H9 (cell line): ENCODE results near the gene CROCC2. TPM values are rescaled to one million over a fixed set of nuclear protein-coding genes. Genes with fewer than 3 reads are reported as not detected.

Experiments used
- DNase-seq: peaks from one replicate; pipeline ENCODE4 v3.0.0-alpha.2; 2017
- H2AFZ ChIP-seq: one replicate; pipeline ENCODE4 v1.6.1; 2013; ENCODE audit warnings: mild to moderate bottlenecking, low read length, control low read depth, moderate library complexity
- H2AK5ac ChIP-seq: 2 replicates; pipeline ENCODE4 v1.6.1; 2013; ENCODE audit warnings: low read length, control low read depth, mixed read lengths; ENCODE audit not compliant: insufficient read length
- H2BK120ac ChIP-seq: one replicate; pipeline ENCODE4 v1.6.1; 2013; ENCODE audit warnings: low read depth, mild to moderate bottlenecking, low read length, control low read depth, inconsistent platforms; ENCODE audit not compliant: poor library complexity, severe bottlenecking
- H2BK12ac ChIP-seq: 2 replicates; pipeline ENCODE4 v1.6.1; 2013; ENCODE audit warnings: low read length, control low read depth, mixed read lengths, low read depth; ENCODE audit not compliant: insufficient read length
- H2BK15ac ChIP-seq: 2 replicates; pipeline ENCODE4 v1.6.1; 2013; ENCODE audit warnings: low read depth, low read length, control low read depth
- H2BK20ac ChIP-seq: one replicate; pipeline ENCODE4 v1.6.1; 2013; ENCODE audit warnings: low read depth, mild to moderate bottlenecking, low read length, control low read depth, inconsistent platforms; ENCODE audit not compliant: poor library complexity, severe bottlenecking
- H2BK5ac ChIP-seq: 2 replicates; pipeline ENCODE4 v1.6.1; 2013; ENCODE audit warnings: low read length, control low read depth, mixed read lengths; ENCODE audit not compliant: insufficient read length
- H3K14ac ChIP-seq: 2 replicates; pipeline ENCODE4 v1.6.1; 2013; ENCODE audit warnings: low read length, control low read depth; ENCODE audit not compliant: insufficient read depth
- H3K18ac ChIP-seq: 2 replicates; pipeline ENCODE4 v1.6.1; 2013; ENCODE audit warnings: low read depth, mild to moderate bottlenecking, mixed read lengths, low read length, control low read depth; ENCODE audit not compliant: insufficient read length
- H3K23ac ChIP-seq: 2 replicates; pipeline ENCODE4 v1.6.1; 2013; ENCODE audit warnings: low read length, control low read depth, mixed read lengths, low read depth; ENCODE audit not compliant: insufficient read length
- H3K23me2 ChIP-seq: 2 replicates; pipeline ENCODE4 v1.6.1; 2013; ENCODE audit warnings: low read depth, mild to moderate bottlenecking, mixed read lengths, low read length, control low read depth; ENCODE audit not compliant: insufficient read length, poor library complexity, severe bottlenecking
- H3K27ac ChIP-seq: 2 replicates; pipeline ENCODE4 v1.5.1; 2013; ENCODE audit warnings: low read length, control low read depth, mixed read lengths, low read depth; ENCODE audit not compliant: insufficient read length
- H3K27me3 ChIP-seq: 2 replicates; pipeline ENCODE4 v1.6.1; 2013; ENCODE audit warnings: low read length, control low read depth, inconsistent platforms; ENCODE audit not compliant: insufficient read depth
- H3K4ac ChIP-seq: 2 replicates; pipeline ENCODE4 v1.6.1; 2013; ENCODE audit warnings: low read depth, mild to moderate bottlenecking, control low read depth, inconsistent platforms, low read length, moderate library complexity
- H3K4me1 ChIP-seq: 2 replicates; pipeline ENCODE4 v1.6.1; 2013; ENCODE audit warnings: low read length, control low read depth, inconsistent platforms; ENCODE audit not compliant: insufficient read depth
- H3K4me2 ChIP-seq: 2 replicates; pipeline ENCODE4 v1.6.1; 2013; ENCODE audit warnings: low read length, control low read depth, mixed read lengths; ENCODE audit not compliant: insufficient read length, insufficient read depth
- H3K56ac ChIP-seq: 2 replicates; pipeline ENCODE4 v1.6.1; 2013; ENCODE audit warnings: low read depth, mild to moderate bottlenecking, mixed read lengths, low read length, control low read depth; ENCODE audit not compliant: insufficient read length
- H3K79me1 ChIP-seq: 2 replicates; pipeline ENCODE4 v1.6.1; 2013; ENCODE audit warnings: low read depth, mild to moderate bottlenecking, moderate library complexity, low read length, control low read depth, inconsistent platforms; ENCODE audit not compliant: insufficient read depth, poor library complexity, severe bottlenecking
- H3K79me2 ChIP-seq: 2 replicates; pipeline ENCODE4 v1.6.1; 2013; ENCODE audit warnings: low read length, control low read depth, inconsistent platforms; ENCODE audit not compliant: insufficient read depth
- H3K9ac ChIP-seq: 2 replicates; pipeline ENCODE4 v1.6.1; 2013; ENCODE audit warnings: low read length, control low read depth, mixed read lengths; ENCODE audit not compliant: insufficient read length; ENCODE audit errors: extremely low read depth
- H3K9me3 ChIP-seq: one replicate; pipeline ENCODE4 v1.6.1; 2013; ENCODE audit warnings: low read depth, low read length, inconsistent platforms; ENCODE audit not compliant: control insufficient read depth
- H3T11ph ChIP-seq: one replicate; pipeline ENCODE4 v1.6.1; 2013; ENCODE audit warnings: mild to moderate bottlenecking, low read length, control low read depth, inconsistent platforms
- H4K20me1 ChIP-seq: one replicate; pipeline ENCODE4 v1.6.1; 2013; ENCODE audit not compliant: control insufficient read depth, insufficient read length, insufficient read depth
- H4K5ac ChIP-seq: 2 replicates; pipeline ENCODE4 v1.6.1; 2013; ENCODE audit warnings: low read depth, mild to moderate bottlenecking, mixed read lengths, low read length, control low read depth; ENCODE audit not compliant: insufficient read length
- H4K8ac ChIP-seq: replicated peaks from 2 replicates; pipeline ENCODE4 v1.6.1; 2013; ENCODE audit warnings: low read length, control low read depth, mixed read lengths, low read depth; ENCODE audit not compliant: insufficient read length
- H4K91ac ChIP-seq: 2 replicates; pipeline ENCODE4 v1.6.1; 2013; ENCODE audit warnings: low read depth, mild to moderate bottlenecking, moderate library complexity, mixed read lengths, low read length, control low read depth; ENCODE audit not compliant: insufficient read length
- H3K27ac Mint-ChIP-seq, 3 experiments: 2 replicates in 2 of 3; 3 replicates in 1 of 3; pipeline ENCODE4 v1.8.0; 2020 to 2021; ENCODE audit warnings: mixed read lengths in 3 of 3, mild to moderate bottlenecking in 1 of 3, moderate library complexity in 1 of 3
- H3K27me3 Mint-ChIP-seq: 2 replicates; pipeline ENCODE4 v1.8.0; 2021; ENCODE audit warnings: low read depth, mild to moderate bottlenecking, moderate library complexity, mixed read lengths
- H3K36me3 Mint-ChIP-seq, 3 experiments: 2 replicates in 2 of 3; 3 replicates in 1 of 3; pipeline ENCODE4 v1.8.0; 2020 to 2021; ENCODE audit warnings: low read depth in 3 of 3, mixed read lengths in 3 of 3; ENCODE audit not compliant: insufficient read depth in 1 of 3
- H3K4me1 Mint-ChIP-seq, 2 experiments: 2 replicates each; pipeline ENCODE4 v1.8.0; 2020; ENCODE audit warnings: mixed read lengths in 2 of 2
- H3K4me3 Mint-ChIP-seq, 2 experiments: 2 replicates in 1 of 2; 3 replicates in 1 of 2; pipeline ENCODE4 v1.8.0; 2020 to 2021; ENCODE audit warnings: mild to moderate bottlenecking in 2 of 2, mixed read lengths in 2 of 2, moderate library complexity in 1 of 2
- H3K9me3 Mint-ChIP-seq, 2 experiments: 2 replicates in 1 of 2; 3 replicates in 1 of 2; pipeline ENCODE4 v1.8.0; 2020; ENCODE audit warnings: mild to moderate bottlenecking in 2 of 2, mixed read lengths in 2 of 2, moderate library complexity in 1 of 2
- CTCF ChIP-seq: fragments of 200-600 bp; sonication (generic); conservative IDR thresholded peaks from 3 replicates; pipeline ENCODE4 v1.8.0; 2021; ENCODE audit warnings: antibody characterized with exemption, mild to moderate bottlenecking
- WGBS: extraction: QIAGEN DNeasy Blood & Tissue Kit; methylation state at CpG from one replicate; pipeline ENCODE4 v1.1.7; 2013; ENCODE audit warnings: missing lambda C conversion rate, low lambda C conversion rate, mixed read lengths; ENCODE audit not compliant: insufficient read length; ENCODE audit errors: extremely low coverage; 5-methylcytosine and 5-hydroxymethylcytosine counted together
- total RNA-seq: library from RNA; stranded (reverse); gene quantifications from 2 replicates; pipeline ENCODE4 v1.2.1, GENCODE V29; 2021

The CROCC2 gene
- total RNA-seq, 1 experiment from 2014 or later = not detected

DNA sequence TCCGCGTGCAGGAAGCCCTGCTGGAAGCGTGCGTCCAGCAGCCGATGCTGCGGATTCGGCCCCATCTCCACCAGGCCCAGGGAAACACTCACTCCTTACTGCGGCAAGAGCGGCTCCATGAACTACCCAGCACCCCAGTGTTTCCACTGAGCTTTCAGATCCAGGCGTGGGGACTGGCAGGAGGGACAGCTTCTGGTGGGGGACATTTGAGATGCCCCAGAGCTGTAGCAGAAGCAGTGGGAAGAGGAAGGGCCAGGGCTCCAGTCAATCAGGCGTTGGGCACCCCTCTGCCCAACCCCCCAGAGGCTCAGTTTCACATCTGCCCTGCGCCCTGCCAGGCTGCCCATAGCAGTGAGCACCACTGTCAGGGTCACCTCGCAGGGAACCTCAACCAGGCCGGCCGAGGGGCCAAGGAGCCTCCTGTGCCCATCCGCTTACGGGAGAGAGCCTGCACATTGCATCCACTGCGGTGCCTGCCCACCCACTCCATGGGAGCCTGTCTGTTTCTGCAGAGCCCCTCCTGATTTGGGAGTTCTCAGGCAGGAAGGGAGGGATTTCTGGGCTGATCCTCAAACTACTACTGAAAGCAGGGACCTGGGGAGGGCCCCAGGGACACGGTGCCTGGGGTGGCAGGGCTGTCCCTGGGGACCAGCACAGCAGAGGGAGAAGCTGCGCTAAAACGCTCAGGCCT lies 32.9 kb upstream of the CROCC2 start:
- WGBS = no CpG with 5 or more reads among the region's 21 CpGs

More for the DNA sequence above, 32.9 kb upstream of the CROCC2 start:
- H2AFZ ChIP-seq = no peak overlapping the region
- Mint-ChIP-seq H3K4me3 (no peak overlapping the region), H3K27me3 (no peaks in the 10 kb centered on the region), H3K4me1 (peaks cover 0 to 3% of the 10 kb centered on the region in 2 experiments; a peak in 1 of 4 replicates), H3K9me3 (no peaks in the 10 kb centered on the region), H3K36me3 (no peaks in the 10 kb centered on the region; a peak in 1 of 7 replicates), H3K27ac (peak overlapping the region in 1 of 3 experiments; percentile 85; a peak in 1 of 7 replicates)
- H3K23me2 ChIP-seq = no peaks in the 10 kb centered on the region
- H2BK20ac ChIP-seq = no peak overlapping the region
- no peak overlapping the region for H4K8ac ChIP-seq
- H3K79me1 ChIP-seq = no peaks in the 10 kb centered on the region
- H3K27me3 ChIP-seq = no peaks in the 10 kb centered on the region
- H2BK5ac ChIP-seq = no peak overlapping the region
- H3K4me1 ChIP-seq = no peaks in the 10 kb centered on the region
- no peak for DNase-seq
- no peaks in the 10 kb centered on the region for H3K9me3 ChIP-seq
- H3K56ac ChIP-seq = no peak overlapping the region
- no peak overlapping the region for H3K27ac ChIP-seq
- no peak overlapping the region for H3K23ac ChIP-seq
- no peak overlapping the region for H2BK15ac ChIP-seq
- H2BK120ac ChIP-seq = no peak overlapping the region
- no peak for TF ChIP-seq CTCF
- H2BK12ac ChIP-seq = no peak overlapping the region
- H3K18ac ChIP-seq = no peak overlapping the region
- H3K14ac ChIP-seq = no peak overlapping the region; the same call in 1 of the 2 replicates
- no peaks in the 10 kb centered on the region for H4K20me1 ChIP-seq
- no peak overlapping the region for H4K91ac ChIP-seq
- H3K4ac ChIP-seq = no peak overlapping the region
- no peaks in the 10 kb centered on the region for H3K79me2 ChIP-seq
- H4K5ac ChIP-seq = no peak overlapping the region
- no peak overlapping the region for H3T11ph ChIP-seq
- no peak overlapping the region for H2AK5ac ChIP-seq
- H3K9ac ChIP-seq = no peak overlapping the region
- no peak overlapping the region for H3K4me2 ChIP-seq
